Measurements from ENCODE around the gene ATG4B.

The ATG4B gene

GRCh38 chr2:241636182-241637017 is 1.1 kb upstream of the ATG4B start:
- DNase-seq = peak; percentile 56
- in situ Hi-C loops (cut with MboI; ENCODE audit: low pct_unique_long_range_greater_than_20kb, low sequenced_read_pairs) = no loop called here

GRCh38 chr2:241637795-241638660 is 535 bp downstream of the ATG4B start:
- peak; percentile 36 for DNase-seq
- in situ Hi-C loops (cut with MboI; ENCODE audit: low pct_unique_long_range_greater_than_20kb, low sequenced_read_pairs) = no loop called here

GRCh38 chr2:241638940-241639339 is 1.4 kb downstream of the ATG4B start:
- in situ Hi-C loops (cut with MboI; ENCODE audit: low pct_unique_long_range_greater_than_20kb, low sequenced_read_pairs) = no loop called here
- DNase-seq = no peak

- DNase-seq = no peak
- in situ Hi-C loops (cut with MboI; ENCODE audit: low pct_unique_long_range_greater_than_20kb, low sequenced_read_pairs) = no loop called here
Observed at GRCh38 chr2:241639385-241639784, 1.9 kb downstream of the ATG4B start.

GRCh38 chr2:241640165-241640795 is 2.8 kb downstream of the ATG4B start:
- in situ Hi-C loops (cut with MboI; ENCODE audit: low pct_unique_long_range_greater_than_20kb, low sequenced_read_pairs) = no loop called here

GRCh38 chr2:241641631-241642030 is 4.1 kb downstream of the ATG4B start:
- DNase-seq = no peak
- in situ Hi-C loops (cut with MboI; ENCODE audit: low pct_unique_long_range_greater_than_20kb, low sequenced_read_pairs) = no loop called here

More at GRCh38 chr2:241640165-241640795, 2.8 kb downstream of the ATG4B start:
- DNase-seq = no peak

GRCh38 chr2:241645056-241645914 is 7.8 kb downstream of the ATG4B start:
- in situ Hi-C loops (cut with MboI; ENCODE audit: low pct_unique_long_range_greater_than_20kb, low sequenced_read_pairs) = no loop called here

GRCh38 chr2:241645915-241646645 is 8.6 kb downstream of the ATG4B start:
- DNase-seq = no peak
- in situ Hi-C loops (cut with MboI; ENCODE audit: low pct_unique_long_range_greater_than_20kb, low sequenced_read_pairs) = no loop called here

More at GRCh38 chr2:241645056-241645914, 7.8 kb downstream of the ATG4B start:
- no peak for DNase-seq

- in situ Hi-C loops (cut with MboI; ENCODE audit: low pct_unique_long_range_greater_than_20kb, low sequenced_read_pairs) = no loop called here
- DNase-seq = no peak
Observed at GRCh38 chr2:241648453-241648852, 11.0 kb downstream of the ATG4B start.

GRCh38 chr2:241649404-241649803 is 11.9 kb downstream of the ATG4B start:
- DNase-seq = no peak
- in situ Hi-C loops (cut with MboI; ENCODE audit: low pct_unique_long_range_greater_than_20kb, low sequenced_read_pairs) = no loop called here

GRCh38 chr2:241649927-241650326 is 12.4 kb downstream of the ATG4B start:
- DNase-seq = no peak
- in situ Hi-C loops (cut with MboI; ENCODE audit: low pct_unique_long_range_greater_than_20kb, low sequenced_read_pairs) = no loop called here

GRCh38 chr2:241652142-241652541 is 14.6 kb downstream of the ATG4B start:
- no peak for DNase-seq
- in situ Hi-C loops (cut with MboI; ENCODE audit: low pct_unique_long_range_greater_than_20kb, low sequenced_read_pairs) = no loop called here

GRCh38 chr2:241652722-241653121 is 15.2 kb downstream of the ATG4B start:
- in situ Hi-C loops (cut with MboI; ENCODE audit: low pct_unique_long_range_greater_than_20kb, low sequenced_read_pairs) = no loop called here
- no peak for DNase-seq

- in situ Hi-C loops (cut with MboI; ENCODE audit: low pct_unique_long_range_greater_than_20kb, low sequenced_read_pairs) = no loop called here
- no peak for DNase-seq
Observed at GRCh38 chr2:241653210-241653750, 15.8 kb downstream of the ATG4B start.

GRCh38 chr2:241654551-241654950 is 17.1 kb downstream of the ATG4B start:
- no peak for DNase-seq
- in situ Hi-C loops (cut with MboI; ENCODE audit: low pct_unique_long_range_greater_than_20kb, low sequenced_read_pairs) = no loop called here

GRCh38 chr2:241655516-241656189 is 18.2 kb downstream of the ATG4B start:
- in situ Hi-C loops (cut with MboI; ENCODE audit: low pct_unique_long_range_greater_than_20kb, low sequenced_read_pairs) = no loop called here
- no peak for DNase-seq

GRCh38 chr2:241656190-241656741 is 18.8 kb downstream of the ATG4B start:
- in situ Hi-C loops (cut with MboI; ENCODE audit: low pct_unique_long_range_greater_than_20kb, low sequenced_read_pairs) = no loop called here
- DNase-seq = no peak

Data from KBM-7 (cell line).